Skin of body (tissue), 2 donors: ENCODE results near the gene PCDHA10. TPM values are rescaled to one million over a fixed set of nuclear protein-coding genes. Genes with fewer than 3 reads are reported as not detected.
"Not testable (repeated sequence)": the region's sequence is repeated elsewhere in the genome, so short reads cannot be mapped to it uniquely, and the experiment has no call there.

Experiments
- DNase-seq: peaks from one replicate; lab custom pipeline; 2025; lab: John Stamatoyannopoulos, UW
- total RNA-seq: library from RNA; depleted of rRNA; stranded (reverse); fragments of >200 nt; gene quantifications from one replicate; pipeline ENCODE4 v1.2.3, GENCODE V29; 2014

PCDHA10 gene
- total RNA-seq, 1 donor from 2014 or later = 0.20 TPM

DNA sequence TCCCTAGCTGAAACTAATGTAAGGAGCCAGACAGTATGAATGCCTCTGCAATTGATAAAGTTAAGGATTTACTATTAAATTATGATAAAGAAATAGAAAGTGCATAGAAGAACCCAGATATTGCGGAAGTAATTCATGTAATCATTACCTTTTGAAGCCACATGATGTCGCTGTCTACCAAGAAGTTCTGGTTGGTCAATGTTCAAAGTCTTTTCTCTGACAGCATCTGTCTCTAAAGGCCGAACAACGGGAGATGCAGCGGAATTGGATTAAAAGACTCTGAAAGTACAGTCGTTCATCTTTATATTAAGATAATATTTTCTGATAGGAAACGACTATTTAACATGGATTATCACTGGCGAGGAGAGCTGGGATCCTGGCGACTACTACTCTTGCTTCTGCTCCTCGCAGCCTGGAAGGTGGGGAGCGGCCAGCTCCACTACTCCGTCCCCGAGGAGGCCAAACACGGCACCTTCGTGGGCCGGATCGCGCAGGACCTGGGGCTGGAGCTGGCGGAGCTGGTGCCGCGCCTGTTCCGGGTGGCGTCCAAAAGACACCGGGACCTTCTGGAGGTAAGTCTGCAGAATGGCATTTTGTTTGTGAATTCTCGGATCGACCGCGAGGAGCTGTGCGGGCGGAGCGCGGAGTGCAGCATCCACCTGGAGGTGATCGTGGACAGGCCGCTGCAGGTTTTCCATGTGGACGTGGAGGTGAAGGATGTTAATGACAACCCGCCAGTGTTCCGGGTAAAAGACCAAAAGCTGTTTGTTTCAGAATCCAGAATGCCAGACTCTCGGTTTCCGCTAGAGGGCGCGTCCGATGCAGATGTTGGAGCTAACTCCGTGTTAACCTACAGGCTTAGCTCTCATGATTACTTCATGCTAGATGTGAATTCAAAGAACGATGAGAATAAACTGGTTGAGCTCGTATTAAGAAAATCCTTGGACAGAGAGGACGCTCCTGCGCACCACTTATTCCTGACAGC, 14.4 kb upstream of the PCDHA10 start, which contains the start of gene PCDHA8:
Gene PCDHA8 (plus strand): TSS at position 210 of the 985 bp plus-strand sequence. CDS start 135 bp downstream, at position 345.
- DNase-seq = no peak

DNA sequence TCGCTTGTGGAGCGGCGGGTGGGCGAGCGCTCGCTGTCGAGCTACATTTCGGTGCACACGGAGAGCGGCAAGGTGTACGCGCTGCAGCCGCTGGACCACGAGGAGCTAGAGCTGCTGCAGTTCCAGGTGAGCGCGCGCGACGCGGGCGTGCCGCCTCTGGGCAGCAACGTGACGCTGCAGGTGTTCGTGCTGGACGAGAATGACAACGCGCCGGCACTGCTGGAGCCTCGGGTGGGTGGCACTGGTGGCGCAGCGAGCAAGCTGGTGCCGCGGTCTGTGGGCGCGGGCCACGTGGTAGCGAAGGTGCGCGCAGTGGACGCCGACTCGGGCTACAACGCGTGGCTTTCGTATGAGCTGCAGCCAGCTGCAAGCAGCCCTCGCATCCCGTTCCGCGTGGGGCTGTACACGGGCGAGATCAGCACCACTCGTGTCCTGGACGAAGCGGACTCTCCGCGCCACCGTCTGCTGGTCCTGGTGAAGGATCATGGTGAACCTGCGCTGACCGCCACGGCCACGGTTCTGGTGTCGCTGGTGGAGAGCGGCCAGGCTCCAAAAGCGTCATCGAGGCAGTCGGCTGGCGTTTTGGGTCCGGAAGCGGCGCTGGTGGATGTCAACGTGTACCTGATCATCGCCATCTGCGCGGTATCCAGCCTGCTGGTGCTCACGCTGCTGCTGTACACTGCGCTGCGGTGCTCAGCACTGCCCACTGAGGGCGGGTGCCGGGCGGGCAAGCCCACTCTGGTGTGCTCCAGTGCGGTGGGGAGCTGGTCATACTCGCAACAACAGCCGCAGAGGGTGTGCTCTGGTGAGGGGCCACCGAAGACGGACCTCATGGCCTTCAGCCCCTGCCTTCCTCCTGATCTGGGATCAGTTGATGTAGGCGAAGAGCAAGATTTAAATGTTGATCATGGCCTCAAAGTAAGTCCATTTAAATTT, 12.6 kb upstream of the PCDHA10 start:
- no peak for DNase-seq

DNA sequence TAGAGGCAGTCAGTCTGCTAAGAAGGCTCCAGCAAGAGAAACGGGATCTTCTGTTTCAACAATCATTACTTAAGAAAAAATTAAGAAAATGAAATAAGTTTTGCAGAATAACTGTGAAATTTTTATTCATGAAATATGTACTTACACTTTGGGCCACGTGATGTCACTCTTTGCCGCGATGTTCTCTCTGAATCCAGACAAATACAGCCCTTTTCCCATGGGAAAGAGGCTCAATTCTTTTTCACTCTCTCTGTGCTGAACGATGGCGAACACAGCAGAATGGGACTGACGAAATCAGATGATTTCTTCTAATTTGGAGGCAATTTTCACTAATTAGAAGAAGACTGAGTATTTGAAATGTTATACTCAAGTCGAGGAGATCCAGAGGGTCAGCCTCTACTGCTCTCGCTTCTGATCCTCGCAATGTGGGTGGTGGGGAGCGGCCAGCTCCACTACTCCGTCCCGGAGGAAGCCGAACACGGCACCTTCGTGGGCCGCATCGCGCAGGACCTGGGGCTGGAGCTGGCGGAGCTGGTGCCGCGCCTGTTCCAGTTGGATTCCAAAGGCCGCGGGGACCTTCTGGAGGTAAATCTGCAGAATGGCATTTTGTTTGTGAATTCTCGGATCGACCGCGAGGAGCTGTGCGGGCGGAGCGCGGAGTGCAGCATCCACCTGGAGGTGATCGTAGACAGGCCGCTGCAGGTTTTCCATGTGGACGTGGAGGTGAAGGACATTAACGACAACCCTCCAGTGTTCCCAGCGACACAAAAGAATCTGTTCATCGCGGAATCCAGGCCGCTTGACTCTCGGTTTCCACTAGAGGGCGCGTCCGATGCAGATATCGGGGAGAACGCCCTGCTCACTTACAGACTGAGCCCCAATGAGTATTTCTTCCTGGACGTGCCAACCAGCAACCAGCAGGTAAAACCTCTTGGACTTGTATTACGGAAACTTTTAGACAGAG, 7.3 kb upstream of the PCDHA10 start, which contains the start of gene PCDHA9:
Gene PCDHA9 (plus strand): TSS at position 244 of the 964 bp plus-strand sequence. CDS start 114 bp downstream, at position 358.
- DNase-seq = not testable (repeated sequence)

DNA sequence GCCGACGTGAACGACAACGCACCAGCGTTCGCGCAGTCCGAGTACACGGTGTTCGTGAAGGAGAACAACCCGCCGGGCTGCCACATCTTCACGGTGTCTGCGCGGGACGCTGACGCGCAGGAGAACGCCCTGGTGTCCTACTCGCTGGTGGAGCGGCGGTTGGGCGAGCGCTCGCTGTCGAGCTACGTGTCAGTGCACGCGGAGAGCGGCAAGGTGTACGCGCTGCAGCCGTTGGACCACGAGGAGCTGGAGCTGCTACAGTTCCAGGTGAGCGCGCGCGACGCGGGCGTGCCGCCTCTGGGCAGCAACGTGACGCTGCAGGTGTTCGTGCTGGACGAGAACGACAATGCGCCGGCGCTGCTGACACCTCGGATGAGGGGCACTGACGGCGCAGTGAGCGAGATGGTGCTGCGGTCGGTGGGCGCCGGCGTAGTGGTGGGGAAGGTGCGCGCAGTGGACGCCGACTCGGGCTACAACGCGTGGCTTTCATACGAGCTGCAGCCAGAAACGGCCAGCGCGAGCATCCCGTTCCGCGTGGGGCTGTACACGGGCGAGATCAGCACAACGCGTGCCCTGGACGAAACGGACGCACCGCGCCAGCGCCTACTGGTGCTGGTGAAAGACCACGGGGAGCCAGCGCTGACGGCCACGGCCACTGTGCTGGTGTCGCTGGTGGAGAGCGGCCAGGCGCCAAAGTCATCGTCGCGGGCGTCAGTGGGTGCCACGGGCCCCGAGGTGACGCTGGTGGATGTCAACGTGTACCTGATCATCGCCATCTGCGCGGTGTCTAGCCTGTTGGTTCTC, 5.7 kb upstream of the PCDHA10 start:
- not testable (repeated sequence) for DNase-seq

DNA sequence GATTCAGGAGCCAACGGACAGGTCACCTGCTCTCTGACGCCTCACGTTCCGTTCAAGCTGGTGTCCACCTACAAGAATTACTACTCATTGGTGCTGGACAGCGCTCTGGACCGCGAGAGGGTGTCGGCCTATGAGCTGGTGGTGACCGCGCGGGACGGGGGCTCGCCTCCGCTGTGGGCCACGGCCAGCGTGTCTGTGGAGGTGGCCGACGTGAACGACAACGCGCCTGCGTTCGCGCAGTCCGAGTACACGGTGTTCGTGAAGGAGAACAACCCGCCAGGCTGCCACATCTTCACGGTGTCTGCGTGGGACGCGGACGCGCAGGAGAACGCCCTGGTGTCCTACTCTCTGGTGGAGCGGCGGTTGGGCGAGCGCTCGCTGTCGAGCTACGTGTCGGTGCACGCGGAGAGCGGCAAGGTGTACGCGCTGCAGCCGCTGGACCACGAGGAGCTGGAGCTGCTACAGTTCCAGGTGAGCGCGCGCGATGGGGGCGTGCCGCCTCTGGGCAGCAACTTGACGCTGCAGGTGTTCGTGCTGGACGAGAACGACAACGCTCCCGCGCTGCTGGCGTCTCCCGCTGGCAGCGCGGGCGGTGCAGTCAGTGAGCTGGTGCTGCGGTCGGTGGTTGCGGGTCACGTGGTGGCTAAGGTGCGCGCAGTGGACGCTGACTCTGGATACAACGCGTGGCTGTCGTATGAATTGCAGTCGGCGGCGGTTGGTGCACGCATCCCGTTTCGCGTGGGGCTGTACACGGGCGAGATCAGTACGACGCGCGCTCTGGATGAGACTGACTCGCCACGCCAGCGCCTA, 1.7 kb downstream of the PCDHA10 start:
- DNase-seq = no peak

DNA sequence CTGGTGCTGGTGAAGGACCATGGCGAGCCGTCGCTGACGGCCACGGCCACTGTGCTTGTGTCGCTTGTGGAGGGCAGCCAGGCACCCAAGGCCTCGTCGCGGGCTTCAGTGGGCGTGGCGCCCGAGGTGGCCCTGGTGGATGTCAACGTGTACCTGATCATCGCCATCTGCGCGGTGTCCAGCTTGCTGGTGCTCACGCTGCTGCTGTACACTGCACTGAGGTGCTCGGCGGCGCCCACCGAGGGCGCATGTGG, 2.2 kb downstream of the PCDHA10 start:
- DNase-seq = no peak

DNA sequence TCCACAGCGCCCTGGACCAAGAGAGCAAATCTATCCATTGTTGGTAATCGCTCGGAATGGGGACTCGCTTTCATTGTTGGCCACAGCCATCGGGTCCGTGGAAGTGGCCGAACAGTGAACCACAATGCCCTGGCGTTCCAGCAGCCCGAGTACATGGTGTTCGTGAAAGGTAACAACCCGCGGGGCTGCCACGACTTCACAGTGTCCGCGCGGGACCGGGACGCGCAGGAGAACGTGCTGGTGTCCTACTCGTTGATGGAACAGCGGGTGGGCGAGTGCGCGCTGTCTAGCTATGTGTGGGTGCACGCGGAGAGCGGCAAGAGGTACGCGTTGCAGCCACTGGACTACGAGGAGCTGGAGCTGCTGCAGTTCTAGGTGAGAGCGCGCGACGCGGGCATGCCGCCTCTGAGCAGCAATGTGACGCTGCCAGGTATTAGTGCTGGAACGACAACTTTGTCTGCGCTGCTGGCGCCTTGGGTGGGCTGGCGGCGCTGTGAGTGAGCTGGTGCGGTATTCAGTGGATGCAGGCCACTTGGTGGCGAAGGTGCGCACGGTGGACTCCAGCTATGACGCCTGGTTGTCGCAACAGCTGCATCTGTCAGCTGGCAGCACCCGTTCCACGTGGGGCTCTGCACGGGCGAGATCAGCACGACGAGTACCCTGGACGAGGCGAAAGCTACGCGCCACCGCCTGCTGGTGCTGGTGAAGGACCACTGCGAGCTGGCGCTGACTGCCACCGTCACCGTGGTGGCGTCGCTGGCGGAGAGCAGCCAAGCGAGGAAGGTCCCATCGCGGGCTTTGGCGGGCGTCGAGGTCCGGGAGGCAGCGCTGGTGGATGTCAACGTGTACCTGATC, 7.0 kb downstream of the PCDHA10 start:
- DNase-seq = no peak

DNA sequence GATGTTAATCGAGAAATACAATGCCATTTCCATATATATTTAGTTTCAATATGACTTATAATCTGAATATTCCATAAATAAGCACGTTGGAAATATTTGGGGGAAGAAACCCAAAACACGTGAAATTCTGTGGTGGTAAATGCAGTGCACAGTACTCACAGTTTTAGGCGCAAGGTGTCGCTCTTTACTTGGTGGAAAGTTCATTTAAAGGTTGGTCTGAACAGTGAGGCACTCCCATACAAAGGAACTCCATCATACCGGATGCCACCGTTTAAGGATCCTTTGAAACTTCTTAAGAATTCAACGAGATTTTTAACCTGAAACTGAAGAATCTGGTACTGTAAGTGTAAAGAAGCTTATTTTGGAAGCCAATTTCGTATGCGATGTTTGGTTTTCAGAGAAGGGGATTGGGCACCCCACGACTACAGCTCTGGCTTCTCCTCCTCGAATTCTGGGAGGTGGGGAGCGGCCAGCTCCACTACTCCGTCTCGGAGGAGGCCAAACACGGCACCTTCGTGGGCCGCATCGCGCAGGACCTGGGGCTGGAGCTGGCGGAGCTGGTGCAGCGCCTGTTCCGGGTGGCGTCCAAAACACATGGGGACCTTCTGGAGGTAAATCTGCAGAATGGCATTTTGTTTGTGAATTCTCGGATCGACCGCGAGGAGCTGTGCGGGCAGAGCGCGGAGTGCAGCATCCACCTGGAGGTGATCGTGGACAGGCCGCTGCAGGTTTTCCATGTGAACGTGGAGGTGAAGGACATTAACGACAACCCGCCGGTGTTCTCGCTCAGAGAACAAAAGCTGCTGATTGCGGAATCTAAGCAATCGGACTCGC, 13.2 kb downstream of the PCDHA10 start, which contains the start of gene PCDHA11:
Gene PCDHA11 (plus strand): TSS at position 237 of the 834 bp plus-strand sequence. CDS start 147 bp downstream, at position 384.
- no peak for DNase-seq

DNA sequence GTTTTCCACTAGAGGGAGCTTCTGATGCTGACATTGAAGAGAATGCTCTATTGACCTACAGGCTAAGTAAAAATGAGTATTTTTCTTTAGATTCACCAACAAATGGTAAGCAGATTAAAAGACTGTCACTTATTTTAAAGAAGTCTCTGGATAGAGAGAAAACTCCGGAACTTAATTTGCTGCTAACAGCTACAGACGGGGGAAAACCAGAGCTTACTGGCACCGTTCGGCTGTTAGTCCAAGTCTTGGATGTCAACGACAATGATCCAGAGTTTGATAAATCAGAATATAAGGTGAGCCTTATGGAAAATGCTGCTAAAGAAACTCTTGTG, 13.8 kb downstream of the PCDHA10 start:
- no peak for DNase-seq

DNA sequence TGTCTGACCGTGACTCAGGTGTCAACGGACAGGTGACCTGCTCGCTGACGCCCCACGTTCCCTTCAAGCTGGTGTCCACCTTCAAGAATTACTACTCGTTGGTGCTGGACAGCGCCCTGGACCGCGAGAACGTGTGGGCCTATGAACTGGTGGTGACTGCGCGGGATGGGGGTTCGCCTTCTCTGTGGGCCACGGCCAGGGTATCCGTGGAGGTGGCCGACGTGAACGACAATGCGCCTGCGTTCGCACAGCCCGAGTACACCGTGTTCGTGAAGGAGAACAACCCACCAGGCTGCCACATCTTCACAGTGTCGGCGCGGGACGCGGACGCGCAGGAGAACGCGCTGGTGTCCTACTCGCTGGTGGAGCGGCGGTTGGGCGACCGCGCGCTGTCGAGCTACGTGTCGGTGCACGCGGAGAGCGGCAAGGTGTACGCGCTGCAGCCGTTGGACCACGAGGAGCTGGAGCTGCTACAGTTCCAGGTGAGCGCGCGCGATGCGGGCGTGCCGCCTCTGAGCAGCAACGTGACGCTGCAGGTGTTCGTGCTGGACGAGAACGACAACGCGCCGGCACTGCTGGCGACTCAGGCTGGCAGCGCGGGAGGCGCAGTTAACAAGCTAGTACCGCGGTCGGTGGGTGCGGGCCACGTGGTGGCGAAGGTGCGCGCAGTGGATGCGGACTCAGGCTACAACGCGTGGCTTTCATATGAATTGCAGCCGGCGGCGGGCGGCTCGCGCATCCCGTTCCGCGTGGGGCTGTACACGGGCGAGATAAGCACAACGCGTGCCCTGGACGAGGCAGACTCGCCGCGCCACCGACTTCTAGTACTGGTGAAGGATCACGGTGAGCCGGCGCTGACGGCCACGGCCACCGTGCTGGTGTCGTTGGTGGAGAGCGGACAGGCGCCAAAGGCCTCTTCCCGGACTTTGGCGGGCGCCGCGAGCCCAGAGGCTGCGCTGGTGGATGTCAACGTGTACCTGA, 14.8 kb downstream of the PCDHA10 start:
- DNase-seq = no peak

DNA sequence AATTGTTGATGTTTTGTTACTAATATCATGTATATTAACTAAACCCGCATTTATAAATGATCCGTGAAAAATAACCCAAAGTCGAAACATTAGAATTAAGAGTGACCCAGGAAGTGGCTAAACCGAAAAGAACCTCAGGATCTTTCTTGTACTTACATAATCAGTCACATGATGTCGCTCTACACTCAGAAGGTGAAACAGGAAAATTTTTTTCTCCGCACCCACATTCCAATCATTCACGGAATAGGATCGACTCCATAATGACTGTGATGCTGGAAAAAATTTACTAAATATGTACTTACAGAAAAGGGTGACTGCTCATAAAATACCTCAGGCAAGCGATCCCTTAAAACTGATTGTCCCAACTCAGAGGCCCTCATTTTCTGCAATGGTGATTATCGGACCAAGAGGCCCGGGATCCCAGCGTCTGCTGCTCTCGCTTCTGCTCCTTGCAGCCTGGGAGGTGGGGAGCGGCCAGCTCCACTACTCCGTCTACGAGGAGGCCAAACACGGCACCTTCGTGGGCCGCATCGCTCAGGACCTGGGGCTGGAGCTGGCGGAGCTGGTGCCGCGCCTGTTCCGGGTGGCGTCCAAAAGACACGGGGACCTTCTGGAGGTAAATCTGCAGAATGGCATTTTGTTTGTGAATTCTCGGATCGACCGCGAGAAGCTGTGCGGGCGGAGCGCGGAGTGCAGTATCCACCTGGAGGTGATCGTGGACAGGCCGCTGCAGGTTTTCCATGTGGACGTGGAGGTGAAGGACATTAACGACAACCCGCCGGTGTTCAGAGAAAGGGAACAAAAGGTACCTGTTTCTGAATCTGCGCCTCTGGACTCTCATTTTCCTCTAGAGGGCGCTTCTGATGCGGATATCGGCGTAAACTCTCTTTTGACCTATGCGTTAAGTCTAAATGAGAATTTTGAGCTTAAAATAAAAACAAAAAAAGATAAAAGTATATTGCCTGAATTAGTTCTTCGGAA, 19.7 kb downstream of the PCDHA10 start, which contains the start of gene PCDHA12:
Gene PCDHA12 (plus strand): TSS at position 224 of the 981 bp plus-strand sequence. CDS start 165 bp downstream, at position 389.
- DNase-seq = no peak

DNA sequence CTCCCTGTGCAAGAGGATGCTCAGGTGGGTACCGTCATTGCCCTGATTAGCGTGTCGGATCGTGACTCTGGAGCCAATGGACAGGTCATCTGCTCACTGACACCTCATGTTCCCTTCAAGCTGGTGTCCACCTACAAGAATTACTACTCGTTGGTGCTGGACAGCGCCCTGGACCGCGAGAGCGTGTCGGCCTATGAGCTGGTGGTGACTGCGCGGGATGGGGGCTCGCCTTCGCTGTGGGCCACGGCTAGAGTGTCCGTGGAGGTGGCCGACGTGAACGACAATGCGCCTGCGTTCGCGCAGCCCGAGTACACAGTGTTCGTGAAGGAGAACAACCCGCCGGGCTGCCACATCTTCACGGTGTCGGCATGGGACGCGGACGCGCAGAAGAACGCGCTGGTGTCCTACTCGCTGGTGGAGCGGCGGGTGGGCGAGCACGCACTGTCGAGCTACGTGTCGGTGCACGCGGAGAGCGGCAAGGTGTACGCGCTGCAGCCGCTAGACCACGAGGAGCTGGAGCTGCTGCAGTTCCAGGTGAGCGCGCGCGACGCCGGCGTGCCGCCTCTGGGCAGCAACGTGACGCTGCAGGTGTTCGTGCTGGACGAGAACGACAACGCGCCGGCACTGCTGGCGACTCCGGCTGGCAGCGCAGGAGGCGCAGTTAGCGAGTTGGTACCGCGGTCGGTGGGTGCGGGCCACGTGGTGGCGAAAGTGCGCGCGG, 21.0 kb downstream of the PCDHA10 start:
- not testable (repeated sequence) for DNase-seq

DNA sequence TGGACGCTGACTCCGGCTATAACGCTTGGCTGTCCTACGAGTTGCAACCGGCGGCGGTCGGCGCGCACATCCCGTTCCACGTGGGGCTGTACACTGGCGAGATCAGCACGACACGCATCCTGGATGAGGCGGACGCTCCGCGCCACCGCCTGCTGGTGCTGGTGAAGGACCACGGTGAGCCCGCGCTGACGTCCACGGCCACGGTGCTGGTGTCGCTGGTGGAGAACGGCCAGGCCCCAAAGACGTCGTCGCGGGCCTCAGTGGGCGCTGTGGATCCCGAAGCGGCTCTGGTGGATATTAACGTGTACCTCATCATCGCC, 21.5 kb downstream of the PCDHA10 start:
- no peak for DNase-seq
